IPS-18a (cell line): ENCODE results near the gene FOXL1.

Source experiments
- H3K27ac ChIP-seq: one replicate; pipeline ENCODE4 v1.5.1; 2013; ENCODE audit warnings: low read length
- H3K27me3 ChIP-seq: one replicate; pipeline ENCODE4 v1.6.1; 2013; ENCODE audit warnings: mild to moderate bottlenecking, low read length; ENCODE audit not compliant: control insufficient read depth, insufficient read depth
- H3K36me3 ChIP-seq: one replicate; pipeline ENCODE4 v1.6.1; 2013; ENCODE audit warnings: low read depth, low read length; ENCODE audit not compliant: control insufficient read depth
- H3K4me1 ChIP-seq: one replicate; pipeline ENCODE4 v1.6.1; 2013; ENCODE audit warnings: low read depth, low read length; ENCODE audit not compliant: control insufficient read depth
- H3K4me3 ChIP-seq: one replicate; pipeline ENCODE4 v1.5.1; 2013; ENCODE audit warnings: low read length
- H3K9ac ChIP-seq: one replicate; pipeline ENCODE4 v1.6.1; 2013; ENCODE audit warnings: mild to moderate bottlenecking, low read length, moderate library complexity
- H3K9me3 ChIP-seq: one replicate; pipeline ENCODE4 v1.6.1; 2013; ENCODE audit warnings: low read depth, low read length; ENCODE audit not compliant: control insufficient read depth

FOXL1 gene

GRCh38 chr16:86537486-86537885 lies 40.9 kb upstream of the FOXL1 start:
- Histone ChIP-seq H3K9ac (no peak overlapping the region), H3K9me3 (no peaks in the 10 kb centered on the region), H3K4me3 (no peak overlapping the region), H3K27ac (no peak overlapping the region), H3K4me1 (no peaks in the 10 kb centered on the region), H3K36me3 (peaks cover 3% of the 10 kb centered on the region), H3K27me3 (no peaks in the 10 kb centered on the region)

DNA sequence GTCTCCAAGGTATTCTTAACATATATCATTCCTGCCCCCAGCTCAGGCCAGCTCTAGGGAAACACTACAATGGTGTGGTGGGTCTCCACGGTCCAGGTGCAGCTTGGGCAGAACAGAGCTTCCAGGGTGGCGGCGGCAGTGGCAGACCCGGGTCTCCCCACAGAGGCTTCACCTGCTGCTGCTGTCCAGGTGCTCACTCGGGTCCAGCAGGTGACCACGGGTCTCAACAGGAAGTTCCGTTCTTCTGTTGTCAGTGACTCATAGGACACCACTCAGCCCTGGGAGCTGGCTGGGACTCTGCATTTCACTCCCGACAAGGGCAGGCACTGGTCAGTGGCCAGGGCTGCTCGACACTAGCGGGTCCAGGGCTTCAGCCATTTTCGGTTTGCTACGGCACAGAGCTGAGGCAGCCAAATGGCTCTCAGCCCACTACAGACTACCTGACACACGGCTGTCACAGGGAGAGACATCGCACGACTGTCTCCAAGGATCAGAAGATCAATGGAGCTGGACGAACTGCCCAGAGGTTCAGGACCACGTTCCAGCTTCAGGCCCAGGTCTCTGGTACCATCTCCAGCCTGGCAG lies 40.1 kb upstream of the FOXL1 start:
- Histone ChIP-seq H3K4me3 (no peak overlapping the region), H3K9ac (no peak overlapping the region), H3K36me3 (peaks cover 3% of the 10 kb centered on the region), H3K9me3 (no peaks in the 10 kb centered on the region), H3K27ac (no peak overlapping the region), H3K27me3 (no peaks in the 10 kb centered on the region), H3K4me1 (no peaks in the 10 kb centered on the region)

DNA sequence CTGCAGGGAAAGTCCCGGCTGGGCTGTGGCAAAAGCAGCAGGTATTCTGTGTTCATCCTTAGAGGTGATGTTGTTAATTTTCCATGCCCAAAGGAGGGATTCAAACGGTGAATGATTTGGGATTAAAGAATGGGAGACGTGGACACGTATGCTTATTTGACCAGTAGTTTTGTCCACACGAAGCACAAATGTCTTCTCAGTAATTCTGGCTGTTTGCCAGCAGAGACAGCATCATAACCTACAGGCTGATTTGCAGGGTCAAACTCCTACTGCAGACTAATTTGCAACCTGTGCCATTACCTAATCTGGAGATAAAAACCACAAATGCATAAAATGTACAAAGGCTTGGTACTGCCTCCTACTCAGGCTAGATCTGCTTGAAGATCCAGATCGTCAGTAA lies 37.5 kb upstream of the FOXL1 start:
- H3K9me3 ChIP-seq: no peaks in the 10 kb centered on the region
- H3K4me1 ChIP-seq: no peaks in the 10 kb centered on the region
- H3K36me3 ChIP-seq: peaks cover 3% of the 10 kb centered on the region
- no peak overlapping the region for H3K4me3 ChIP-seq
- H3K27me3 ChIP-seq: no peaks in the 10 kb centered on the region
- no peak overlapping the region for H3K27ac ChIP-seq
- H3K9ac ChIP-seq: no peak overlapping the region

- no peak overlapping the region for H3K4me3 ChIP-seq
- no peaks in the 10 kb centered on the region for H3K9me3 ChIP-seq
- no peaks in the 10 kb centered on the region for H3K4me1 ChIP-seq
- H3K9ac ChIP-seq: no peak overlapping the region
- no peaks in the 10 kb centered on the region for H3K27me3 ChIP-seq
- H3K27ac ChIP-seq: no peak overlapping the region
- H3K36me3 ChIP-seq: peaks cover 3% of the 10 kb centered on the region
These were observed 36.8 kb upstream of the FOXL1 start for GRCh38 chr16:86541560-86541959.

DNA sequence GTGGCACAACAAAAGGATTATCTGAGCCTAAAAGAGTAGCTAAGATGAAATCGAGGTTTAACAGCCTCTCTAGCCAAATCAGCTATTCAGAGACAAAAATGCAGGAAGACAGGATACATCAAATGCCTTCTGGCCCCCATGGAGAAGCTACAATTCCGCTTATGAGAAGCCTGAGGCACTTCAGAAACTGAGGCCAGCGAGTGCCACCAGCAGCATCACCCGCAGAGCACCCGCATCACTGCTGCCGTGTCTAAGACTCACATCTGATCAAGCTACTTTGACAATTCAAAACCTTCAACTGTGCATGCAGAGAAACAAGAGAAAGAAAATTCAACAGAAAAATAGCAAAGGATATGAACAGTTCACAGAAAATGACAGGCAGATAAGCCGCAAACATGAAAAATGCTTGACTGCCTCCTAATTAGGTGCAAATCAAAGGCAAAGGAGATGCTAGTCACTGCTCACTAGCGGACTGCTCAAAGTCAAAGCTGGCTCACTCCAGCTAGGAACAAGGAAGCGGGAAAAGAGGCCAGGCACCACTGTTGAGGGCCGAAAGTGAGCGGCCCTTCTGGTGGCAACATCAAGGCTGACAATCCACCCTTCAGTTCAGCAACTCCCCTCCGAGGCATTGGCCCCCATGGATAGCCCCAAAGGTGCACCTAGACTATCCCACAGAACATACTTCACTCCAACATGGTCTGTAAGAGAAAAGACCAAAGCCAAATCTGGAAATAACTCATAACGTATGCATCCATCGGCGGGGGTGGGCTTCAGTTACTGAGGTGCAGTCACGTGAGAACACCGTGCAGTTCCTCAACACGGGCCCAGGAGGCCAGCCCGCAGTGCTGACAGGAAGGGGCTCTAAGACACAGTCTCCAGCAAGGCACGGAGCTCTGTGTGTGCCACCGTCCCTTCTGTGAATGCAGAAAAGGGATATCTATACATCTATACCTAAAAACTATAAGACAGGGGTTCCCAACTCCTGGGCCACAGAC lies 35.3 kb upstream of the FOXL1 start:
- no peaks in the 10 kb centered on the region for H3K27me3 ChIP-seq
- H3K36me3 ChIP-seq: peaks cover 3% of the 10 kb centered on the region
- H3K9ac ChIP-seq: no peak overlapping the region
- no peaks in the 10 kb centered on the region for H3K4me1 ChIP-seq
- no peak overlapping the region for H3K27ac ChIP-seq
- no peaks in the 10 kb centered on the region for H3K9me3 ChIP-seq
- no peak overlapping the region for H3K4me3 ChIP-seq

DNA sequence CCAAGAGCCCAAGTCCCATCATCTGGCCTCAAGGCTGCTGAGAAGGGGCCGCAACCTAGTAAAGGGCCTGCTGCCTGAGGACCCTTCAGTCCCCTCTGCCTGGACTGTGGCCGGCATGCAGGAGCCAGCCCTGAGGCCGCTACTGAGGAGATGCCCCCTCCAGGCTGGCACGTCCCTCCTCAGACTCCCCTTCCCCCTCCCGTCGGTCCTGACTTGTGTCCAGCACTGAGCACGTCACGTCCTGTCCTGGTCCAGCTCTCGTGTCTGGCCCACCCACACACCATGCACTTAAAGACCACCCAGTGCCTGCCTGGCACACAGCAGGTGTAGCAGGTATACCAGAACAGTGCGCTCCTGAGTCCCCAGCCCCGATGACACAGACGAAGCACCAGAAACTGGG lies 32.9 kb upstream of the FOXL1 start:
- Histone ChIP-seq H3K4me3 (no peak overlapping the region), H3K9me3 (no peaks in the 10 kb centered on the region), H3K27me3 (no peaks in the 10 kb centered on the region), H3K9ac (no peak overlapping the region), H3K27ac (no peak overlapping the region), H3K36me3 (no peaks in the 10 kb centered on the region), H3K4me1 (no peaks in the 10 kb centered on the region)

DNA sequence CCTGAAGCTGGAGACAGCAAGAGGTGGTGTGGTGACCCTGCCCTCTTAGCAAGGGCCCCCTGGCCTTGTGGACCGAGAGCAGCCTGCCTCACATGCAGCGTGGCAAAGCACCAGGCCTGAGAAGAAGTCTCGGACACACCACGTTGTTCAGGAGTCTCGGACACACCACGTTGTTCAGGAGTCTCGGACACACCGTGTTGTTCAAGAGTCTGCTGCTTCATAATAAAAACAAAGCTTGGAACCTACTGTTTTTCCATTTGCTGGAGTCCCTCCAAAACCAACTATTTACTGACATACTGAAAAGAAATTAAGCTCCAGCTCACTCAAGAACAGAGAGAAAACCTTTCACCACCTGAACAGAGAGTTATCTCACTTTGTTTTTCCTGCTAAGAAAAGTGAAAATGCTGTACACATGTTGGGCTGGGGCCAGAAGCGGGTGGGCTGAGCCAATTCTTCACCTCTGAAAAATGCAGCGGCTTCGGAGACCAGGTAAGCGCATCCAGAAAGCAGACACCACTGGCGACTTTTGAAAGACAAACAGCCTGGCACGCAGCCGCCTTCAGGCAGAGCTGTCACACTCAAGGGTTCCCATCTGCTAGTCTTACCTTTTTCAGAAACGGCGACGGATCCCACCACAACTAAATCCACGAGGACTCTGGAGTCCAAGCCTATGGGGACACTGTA lies 32.3 kb upstream of the FOXL1 start:
- Histone ChIP-seq H3K4me1 (no peaks in the 10 kb centered on the region), H3K4me3 (no peak overlapping the region), H3K36me3 (no peaks in the 10 kb centered on the region), H3K9ac (no peak overlapping the region), H3K9me3 (no peaks in the 10 kb centered on the region), H3K27ac (no peak overlapping the region), H3K27me3 (no peaks in the 10 kb centered on the region)

GRCh38 chr16:86546638-86547013 lies 31.7 kb upstream of the FOXL1 start:
- H3K36me3 ChIP-seq: peaks cover 1% of the 10 kb centered on the region

DNA sequence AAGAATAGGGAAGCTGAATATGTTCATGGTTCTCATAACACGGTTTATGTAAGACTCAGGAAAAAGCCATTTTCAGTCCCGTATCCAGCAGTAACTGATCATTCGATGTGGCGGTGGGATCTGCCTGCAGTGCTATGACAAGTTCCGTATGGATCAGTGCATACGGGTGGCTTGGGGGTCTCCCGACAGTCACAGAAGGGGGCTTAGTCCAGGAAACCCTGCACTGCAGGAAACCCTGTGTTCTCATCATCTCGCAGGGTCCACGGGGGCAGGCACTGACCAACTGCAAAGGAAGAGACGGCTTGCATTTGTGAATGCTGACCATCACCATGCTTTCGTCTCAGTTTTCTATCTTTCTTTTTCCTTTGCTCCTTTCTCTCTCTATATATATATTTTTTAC lies 31.1 kb upstream of the FOXL1 start:
- no peak overlapping the region for H3K27ac ChIP-seq
- H3K9me3 ChIP-seq: no peaks in the 10 kb centered on the region
- H3K4me1 ChIP-seq: no peaks in the 10 kb centered on the region
- H3K27me3 ChIP-seq: no peaks in the 10 kb centered on the region
- peaks cover 4% of the 10 kb centered on the region for H3K36me3 ChIP-seq
- H3K4me3 ChIP-seq: no peak overlapping the region
- H3K9ac ChIP-seq: no peak overlapping the region

More at GRCh38 chr16:86546638-86547013, 31.7 kb upstream of the FOXL1 start:
- H3K4me3 ChIP-seq: no peak overlapping the region
- H3K27ac ChIP-seq: no peak overlapping the region
- no peak overlapping the region for H3K9ac ChIP-seq
- H3K4me1 ChIP-seq: no peaks in the 10 kb centered on the region
- no peaks in the 10 kb centered on the region for H3K9me3 ChIP-seq
- H3K27me3 ChIP-seq: no peaks in the 10 kb centered on the region

DNA sequence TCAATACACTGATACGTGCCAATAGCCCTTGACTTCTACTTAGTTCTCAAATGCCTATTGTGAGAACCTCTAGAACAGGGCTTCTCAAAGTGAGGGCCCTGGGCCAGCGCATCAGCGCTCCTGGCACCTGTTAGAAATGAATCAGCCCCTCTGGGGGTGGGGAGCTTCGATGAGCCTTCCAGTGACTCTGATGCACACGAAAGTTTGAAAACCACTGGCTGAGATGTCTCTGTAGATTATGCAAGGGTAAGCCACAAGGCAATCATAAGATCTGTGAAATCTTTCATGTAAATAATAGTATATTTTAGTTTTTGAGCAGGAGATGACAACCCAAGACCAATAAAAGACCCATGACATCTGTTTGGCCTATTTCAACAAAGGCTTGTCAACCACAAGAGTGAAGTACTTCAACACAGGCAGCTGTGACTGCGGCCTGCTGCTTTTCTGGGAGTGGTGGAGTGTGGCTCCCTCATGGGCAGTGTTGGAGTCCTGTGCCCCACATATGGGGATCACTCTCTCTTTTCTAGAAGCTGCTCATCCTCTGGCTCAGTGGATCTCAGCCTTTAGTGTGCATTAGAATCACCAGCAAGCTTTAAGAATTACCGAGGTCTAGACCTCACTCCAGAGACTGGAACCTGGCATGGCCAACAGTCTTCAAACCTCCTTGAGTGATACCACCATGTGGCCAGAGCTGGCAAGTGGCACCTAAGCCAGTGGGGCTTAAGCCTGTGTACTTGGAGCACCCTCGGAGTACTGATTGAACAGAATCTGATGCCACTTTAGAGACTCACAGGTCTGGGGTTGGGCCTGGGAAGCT lies 29.1 kb upstream of the FOXL1 start:
- H3K27me3 ChIP-seq: no peaks in the 10 kb centered on the region
- no peak overlapping the region for H3K4me3 ChIP-seq
- H3K36me3 ChIP-seq: peaks cover 4% of the 10 kb centered on the region
- H3K9me3 ChIP-seq: no peaks in the 10 kb centered on the region
- H3K9ac ChIP-seq: no peak overlapping the region
- no peak overlapping the region for H3K27ac ChIP-seq
- H3K4me1 ChIP-seq: peaks cover 3% of the 10 kb centered on the region

- Histone ChIP-seq H3K9me3 (no peaks in the 10 kb centered on the region), H3K27me3 (no peaks in the 10 kb centered on the region), H3K9ac (no peak overlapping the region), H3K36me3 (peaks cover 4% of the 10 kb centered on the region), H3K4me1 (peaks cover 3% of the 10 kb centered on the region), H3K4me3 (no peak overlapping the region), H3K27ac (no peak overlapping the region)
These were observed 28.5 kb upstream of the FOXL1 start for GRCh38 chr16:86549893-86550190.
